Left cardiac atrium (tissue), 4 donors: ENCODE measurements around the gene MGMT. TPM values are rescaled to one million over a fixed set of nuclear protein-coding genes. Genes with fewer than 3 reads are reported as not detected.

Experiments
- ATAC-seq, 2 donors: fragments of 200-7000 bp; cut with Tn5 transposase; one replicate each; pipeline ENCODE4 v1.9.1; 2020; ENCODE audit warnings: mild to moderate bottlenecking in 2 of 2, moderate library complexity in 2 of 2
- DNase-seq: peaks from one replicate; pipeline ENCODE4 v3.0.0-alpha.2; 2020
- intact Hi-C, 2 donors: fragments of 100-400 bp; cut with DNase I; formaldehyde crosslinking; loops; one replicate each; pipeline versions ENCODE4 v1.14.1 to v1.15.1; 2022 to 2023
- total RNA-seq, 2 donors: library from RNA; stranded (reverse); fragmentation: NEBNext Ultra II Directional; extraction: Animal tissue kit (Norgen Biotek cat#: 25700); gene quantifications; one replicate each; pipeline ENCODE4 v1.2.1, GENCODE V29; 2021
- donor health status: DM: no; HTN: yes; CAD: no.
- donor health status: DM: no; HTN: yes; CAD: no; lungs with severe emphysema.
- donor health status: DM: yes; HTN: yes; CAD: no.
- donor health status: Dilated cardiomyopathy.

MGMT gene
- total RNA-seq, 2 donors from 2014 or later, result 10.1 to 15.7 TPM

GRCh38 chr10:129769381-129770116 is 302.5 kb downstream of the MGMT start:
- intact Hi-C loops, result no loop called here
- no peak for DNase-seq
- no peak for ATAC-seq

- ATAC-seq (no peak), DNase-seq (no peak)
- intact Hi-C loops, result no loop called here
Observed at GRCh38 chr10:129770286-129770685, 303.2 kb downstream of the MGMT start.

DNA sequence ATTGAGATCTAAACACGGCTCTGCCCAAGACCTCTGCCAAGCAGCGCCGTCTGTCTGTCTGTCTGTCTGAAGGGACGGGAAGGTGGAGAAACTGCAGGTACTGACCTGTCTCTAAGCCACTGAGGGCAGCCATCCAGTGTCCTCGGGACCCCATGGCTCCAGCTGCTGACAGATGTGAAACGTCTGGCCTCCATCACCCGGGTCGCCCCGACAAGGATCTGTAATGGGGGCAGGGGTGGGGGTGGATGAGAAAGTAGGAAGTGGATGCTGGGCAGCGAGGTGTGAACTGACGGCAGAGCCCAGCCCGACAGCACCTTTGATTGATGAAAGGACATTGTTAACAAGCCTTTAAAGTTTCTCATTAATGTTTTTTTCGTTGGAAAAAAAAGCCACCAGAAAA is 304.0 kb downstream of the MGMT start:
- ATAC-seq (no peak), DNase-seq (no peak)
- intact Hi-C loops, result no loop called here

GRCh38 chr10:129771576-129771975 is 304.5 kb downstream of the MGMT start:
- DNase-seq, result no peak
- intact Hi-C loops, result no loop called here
- no peak for ATAC-seq

DNA sequence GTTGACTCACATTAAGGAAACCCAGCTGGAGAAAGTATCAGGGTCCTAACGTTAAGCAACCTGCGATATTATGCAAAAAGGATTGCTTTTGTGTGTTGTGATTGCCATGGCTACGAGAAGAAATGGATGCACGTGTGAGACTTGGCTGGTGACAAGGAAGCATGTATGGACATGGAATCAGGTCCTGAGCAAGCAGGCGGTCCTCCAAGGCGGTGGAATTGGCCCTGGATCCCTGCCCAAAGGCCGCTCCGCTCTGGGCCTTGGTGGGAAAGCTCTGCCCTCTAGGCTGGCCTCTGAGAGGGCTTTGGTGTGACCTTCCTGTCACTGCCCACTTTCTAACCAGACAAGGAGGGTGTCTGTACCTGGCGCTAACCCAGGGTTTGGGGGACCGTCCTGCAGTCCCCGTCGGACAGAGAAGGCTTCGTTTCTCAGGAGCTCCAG is 305.0 kb downstream of the MGMT start:
- ATAC-seq (no peak), DNase-seq (no peak)
- intact Hi-C loops, result no loop called here

- intact Hi-C loops, result no loop called here
- ATAC-seq (no peak), DNase-seq (no peak)
Observed at GRCh38 chr10:129772468-129773358, 305.7 kb downstream of the MGMT start.

- DNase-seq, result no peak
- no peak for ATAC-seq
- intact Hi-C loops, result no loop called here
Observed at GRCh38 chr10:129773359-129773990, 306.4 kb downstream of the MGMT start.

DNA sequence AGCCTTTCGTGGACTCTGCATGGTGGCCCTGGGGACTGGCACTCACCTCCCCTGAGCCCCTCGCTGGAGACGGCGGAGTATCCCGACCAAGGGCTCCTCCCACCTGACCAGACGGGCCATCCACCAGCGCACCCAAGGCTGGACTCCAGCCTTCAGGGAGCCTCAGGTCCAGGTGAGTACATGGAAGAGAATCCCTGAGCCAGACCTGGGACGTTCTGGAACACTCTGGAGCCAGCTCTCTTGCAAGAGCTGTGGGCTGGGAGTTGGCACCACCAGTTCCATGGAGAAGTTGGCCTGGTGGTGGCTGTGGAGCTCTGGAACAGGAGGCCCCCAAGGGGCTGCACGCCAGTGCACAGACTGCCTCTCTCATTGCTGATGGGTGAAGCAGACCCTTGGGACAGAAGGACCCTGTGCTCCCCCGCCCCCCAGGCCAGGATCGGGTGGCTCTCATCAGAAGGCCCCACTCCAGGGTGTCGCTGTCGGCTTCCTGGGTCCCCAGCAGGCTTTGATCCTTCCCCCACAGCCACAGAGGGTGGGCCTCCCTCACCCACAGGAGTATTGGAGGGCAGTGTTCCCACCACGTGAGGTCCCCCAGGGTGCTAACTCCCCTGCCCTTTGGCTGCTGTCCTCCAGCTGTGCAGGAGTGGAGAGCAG is 307.2 kb downstream of the MGMT start:
- ATAC-seq (no peak), DNase-seq (no peak)

GRCh38 chr10:129774736-129775401 is 307.8 kb downstream of the MGMT start:
- intact Hi-C loops, result no loop called here
- ATAC-seq (no peak), DNase-seq (no peak)

More for the DNA sequence above, 307.2 kb downstream of the MGMT start:
- intact Hi-C loops, result no loop called here

DNA sequence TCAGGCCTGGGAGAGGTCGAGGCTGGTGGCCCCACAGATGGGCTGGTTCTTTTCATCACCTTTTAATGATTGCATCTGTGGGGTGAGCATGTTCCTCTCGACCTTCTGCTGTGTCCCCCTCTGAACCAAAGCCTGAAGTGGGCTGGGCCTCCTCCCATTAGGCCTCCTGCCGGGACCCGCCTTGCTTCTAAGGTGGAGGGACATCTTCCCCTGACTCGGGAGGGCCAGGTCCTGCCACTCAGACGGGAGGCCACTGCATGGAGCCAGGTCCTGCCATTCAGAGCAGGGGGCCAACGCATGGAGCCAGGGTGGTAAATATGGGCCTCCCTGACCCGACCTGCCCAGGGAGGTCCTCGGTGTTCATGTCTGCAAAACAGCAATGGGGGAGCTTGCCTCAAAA is 308.6 kb downstream of the MGMT start:
- DNase-seq (no peak), ATAC-seq (no peak)
- intact Hi-C loops, result no loop called here

DNA sequence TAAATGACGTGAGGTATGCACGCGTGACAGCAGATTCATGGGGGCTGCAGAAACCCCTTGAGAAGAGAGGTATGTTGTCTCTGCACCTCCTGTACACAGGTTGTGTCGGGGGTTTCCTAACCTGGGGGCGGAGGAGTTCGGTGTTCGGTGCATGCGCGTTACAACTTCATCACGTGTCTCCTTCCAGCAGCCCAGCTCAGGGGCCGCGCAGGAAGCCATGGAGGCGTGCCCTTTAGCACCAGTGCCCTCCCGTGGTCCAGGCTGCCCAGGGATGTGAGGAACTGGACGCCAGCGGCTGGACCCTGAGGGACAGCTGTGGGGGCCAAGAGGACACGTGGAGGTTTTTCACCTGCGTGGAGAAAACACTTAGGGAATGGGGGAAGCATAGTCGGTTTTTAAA is 310.6 kb downstream of the MGMT start:
- DNase-seq (no peak), ATAC-seq (no peak)
- intact Hi-C loops, result no loop called here

GRCh38 chr10:129778571-129778970 is 311.5 kb downstream of the MGMT start:
- no peak for DNase-seq
- intact Hi-C loops, result no loop called here
- ATAC-seq, result no peak

- DNase-seq (no peak), ATAC-seq (no peak)
- intact Hi-C loops, result no loop called here
Observed at GRCh38 chr10:129779126-129780111, 312.4 kb downstream of the MGMT start.

DNA sequence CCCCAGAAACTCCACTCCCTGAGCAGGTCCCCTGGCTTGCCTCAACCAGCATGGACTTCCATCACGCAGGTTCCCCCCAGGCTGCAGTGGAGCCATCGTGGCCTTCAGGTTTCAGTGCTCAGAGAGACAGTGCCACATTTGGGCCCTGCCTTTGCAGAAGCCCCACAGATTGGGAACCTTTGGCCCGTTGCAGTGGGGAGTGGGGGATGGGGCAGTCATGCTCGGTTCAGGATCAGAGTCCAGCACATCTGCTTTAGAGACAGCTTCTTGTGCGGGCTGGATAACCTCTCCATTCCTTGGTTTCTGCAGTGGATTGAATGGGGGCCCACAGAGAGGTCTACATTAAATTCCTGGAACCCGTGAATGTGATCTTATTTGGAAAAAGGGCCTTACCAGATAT is 313.2 kb downstream of the MGMT start:
- ATAC-seq, result no peak
- no peak for DNase-seq
- intact Hi-C loops, result no loop called here

DNA sequence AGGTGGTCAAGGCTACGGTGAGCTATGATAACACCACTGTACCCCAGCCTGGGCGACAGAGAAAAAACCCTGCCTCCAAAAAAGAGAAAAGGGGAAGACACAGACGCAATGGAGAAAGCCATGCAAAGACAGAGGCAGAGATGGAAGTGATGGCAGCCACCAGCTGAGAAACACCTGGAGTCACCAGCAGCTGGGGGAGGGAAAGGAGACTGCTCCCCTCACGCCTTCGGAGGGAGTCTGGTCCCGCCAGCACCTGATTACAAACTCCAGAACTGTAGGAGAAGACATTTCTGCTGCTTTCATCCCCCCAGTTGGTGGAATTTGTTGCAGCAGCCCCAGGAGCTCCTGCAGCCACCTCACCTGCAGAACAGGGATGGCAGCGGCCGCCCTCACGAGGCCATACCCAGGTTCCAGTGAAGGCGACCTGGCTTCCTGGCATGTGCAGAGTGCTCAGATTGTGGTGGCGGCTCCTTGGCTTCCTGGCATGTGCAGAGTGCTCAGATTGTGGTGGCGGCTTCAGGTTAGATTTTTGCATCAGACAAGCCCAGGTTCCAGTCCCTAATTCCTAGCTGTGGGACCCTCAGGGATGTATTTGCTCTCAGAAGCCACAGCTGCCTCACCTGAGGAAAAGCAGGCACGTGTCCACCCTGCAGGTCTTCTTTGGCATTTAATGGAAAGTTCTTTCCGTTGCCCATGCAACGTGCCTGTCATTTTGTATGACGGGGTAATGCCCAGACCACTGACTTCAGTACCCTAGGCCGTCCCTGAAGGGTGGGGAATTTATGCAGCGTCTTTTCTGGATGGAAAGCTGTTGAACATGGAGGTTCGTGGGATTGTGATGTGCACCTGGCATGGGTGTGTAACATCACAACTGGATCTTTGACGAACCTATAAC is 314.1 kb downstream of the MGMT start:
- DNase-seq (no peak), ATAC-seq (no peak)
- intact Hi-C loops, result no loop called here

- no peak for ATAC-seq
- no peak for DNase-seq
- intact Hi-C loops, result no loop called here
Observed at GRCh38 chr10:129784291-129784690, 317.2 kb downstream of the MGMT start.

DNA sequence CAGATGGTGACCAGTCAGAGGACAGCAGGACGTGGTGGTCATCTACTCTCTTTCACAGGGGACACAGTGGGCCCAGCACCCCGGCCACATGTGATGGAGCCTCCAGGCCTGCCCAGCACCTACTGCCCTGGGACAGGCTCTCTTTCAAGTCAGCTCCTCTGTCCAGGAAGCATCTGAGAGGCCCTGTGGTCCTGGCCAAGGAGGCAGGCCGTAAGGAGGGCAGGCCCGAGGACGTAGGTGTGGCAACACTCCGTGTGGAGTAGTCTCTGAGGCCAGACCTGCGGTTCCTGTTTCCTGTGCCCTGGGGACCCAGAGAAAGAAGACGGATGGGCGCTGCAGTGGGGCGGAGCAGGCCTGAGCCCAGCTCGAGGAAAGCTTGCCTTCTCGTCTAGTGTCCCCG is 317.9 kb downstream of the MGMT start:
- intact Hi-C loops, result no loop called here
- DNase-seq (no peak), ATAC-seq (no peak)
